GM12878 (cell line): Measurements from ENCODE around the gene MAPKAPK2. TPM values are rescaled to one million over a fixed set of nuclear protein-coding genes. Genes with fewer than 3 reads are reported as not detected.
A peak's percentile ranks its signal among the peaks of the same experiment; 100 is the strongest.

Experiments
- ATAC-seq: fragments of 200-7000 bp; cut with Tn5 transposase; 3 replicates; pipeline ENCODE4 v1.9.1; 2020; ENCODE audit warnings: mild to moderate bottlenecking, moderate library complexity
- BruUV-seq: library from RNA; stranded (reverse); fragments of 400-500 nt; replicated peaks from 2 replicates; lab custom pipeline; 2021; lab: Mats Ljungman, UMichigan
- CTCF ChIA-PET: fragments of 300-600 bp; sonication (Branson Sonifier 250); formaldehyde crosslinking; extraction: SDS; loops from one replicate; lab custom pipeline; 2021; ENCODE audit warnings: inconsistent platforms; lab: Yijun Ruan, JAX
- POLR2A ChIA-PET: fragments of 350-600 bp; formaldehyde crosslinking; extraction: SDS; loops from one replicate; lab custom pipeline; 2021; ENCODE audit warnings: inconsistent platforms; lab: Charles Lee
- RAD21 ChIA-PET: fragments of 300-600 bp; sonication (Branson Sonifier 250); formaldehyde crosslinking; loops from one replicate; lab custom pipeline; 2023; ENCODE audit warnings: antibody characterized with exemption; ENCODE audit not compliant: unreplicated experiment; lab: Charles Lee
- SMC1A ChIA-PET: fragments of 300-600 bp; sonication (Branson Sonifier 250); formaldehyde crosslinking; loops from one replicate; lab custom pipeline; 2023; ENCODE audit not compliant: unreplicated experiment, uncharacterized antibody; lab: Charles Lee
- DNase-seq: peaks from one replicate; pipeline ENCODE4 v3.0.0-alpha.2; 2011; ENCODE audit warnings: low read depth, low spot score
- FAIRE-seq: peaks from 3 replicates; lab custom pipeline; 2011; peaks lifted over from hg19 to GRCh38; lab: Jason Lieb, UNC
- H2AFZ ChIP-seq: 2 replicates; pipeline ENCODE4 v1.6.0; 2011; ENCODE audit warnings: low read depth, low read length, control low read depth; ENCODE audit not compliant: control insufficient read depth
- H3K27ac ChIP-seq: 2 replicates; pipeline ENCODE4 v1.5.1; 2011; ENCODE audit warnings: control low read depth; ENCODE audit not compliant: control insufficient read depth, insufficient read depth
- H3K27me3 ChIP-seq, 2 experiments: replicated peaks in 1 of 2; 2 replicates each; pipeline versions ENCODE4 v1.6.0 to v1.6.1; 2011; ENCODE audit warnings: low read length in 1 of 2; ENCODE audit not compliant: control insufficient read depth in 2 of 2, insufficient read depth in 2 of 2
- H3K36me3 ChIP-seq, 2 experiments: 2 replicates each; pipeline ENCODE4 v1.5.1; 2011; ENCODE audit warnings: low read length in 1 of 2; ENCODE audit not compliant: control insufficient read depth in 2 of 2, insufficient read depth in 2 of 2
- H3K4me1 ChIP-seq: 2 replicates; pipeline ENCODE4 v1.6.1; 2011; ENCODE audit warnings: mild to moderate bottlenecking, low read length, moderate library complexity, mixed read lengths; ENCODE audit not compliant: control insufficient read depth, insufficient read depth
- H3K4me2 ChIP-seq: 2 replicates; pipeline ENCODE4 v1.6.0; 2011; ENCODE audit warnings: control low read depth; ENCODE audit not compliant: control insufficient read depth, insufficient read depth
- H3K4me3 ChIP-seq: fragments of 200-600 bp; sonication (generic); 2 replicates; pipeline ENCODE4 v1.5.1; 2016
- H3K79me2 ChIP-seq: 2 replicates; pipeline ENCODE4 v1.6.0; 2011; ENCODE audit warnings: low read length; ENCODE audit not compliant: control insufficient read depth, insufficient read depth
- H3K9ac ChIP-seq: 2 replicates; pipeline ENCODE4 v1.8.0; 2011; ENCODE audit warnings: low read length, control low read depth, mixed read lengths; ENCODE audit not compliant: control insufficient read depth, insufficient read depth
- H3K9me3 ChIP-seq: replicated peaks from 3 replicates; pipeline ENCODE4 v1.5.1; 2011; ENCODE audit warnings: mild to moderate bottlenecking, low read length; ENCODE audit not compliant: control insufficient read depth, insufficient read depth
- H4K20me1 ChIP-seq: 2 replicates; pipeline ENCODE4 v1.6.0; 2011; ENCODE audit not compliant: control insufficient read depth, insufficient read depth
- ATF7 ChIP-seq: fragments of 450-650 bp; IDR thresholded peaks from 2 replicates; pipeline ENCODE4 v1.6.1; 2016; ENCODE audit warnings: low read depth, mild to moderate bottlenecking
- BACH1 ChIP-seq: fragments of 450-650 bp; IDR thresholded peaks from 2 replicates; pipeline ENCODE4 v1.6.1; 2017; ENCODE audit warnings: mild to moderate bottlenecking, borderline replicate concordance
- BMI1 ChIP-seq: fragments of 450-650 bp; IDR thresholded peaks from 2 replicates; pipeline ENCODE4 v1.6.1; 2016; ENCODE audit warnings: mild to moderate bottlenecking, moderate library complexity, borderline replicate concordance
- E2F4 ChIP-seq: IDR thresholded peaks from 2 replicates; pipeline ENCODE4 v1.6.1; 2012; ENCODE audit warnings: low read depth, low read length, improper control_type of control experiment
- FOXK2 ChIP-seq: fragments of 450-650 bp; IDR thresholded peaks from 2 replicates; pipeline ENCODE4 v1.6.1; 2017; ENCODE audit warnings: mild to moderate bottlenecking, moderate library complexity
- PML ChIP-seq: IDR thresholded peaks from 2 replicates; pipeline ENCODE4 v1.6.1; 2012; ENCODE audit warnings: low read length, inconsistent platforms
- RFX5 ChIP-seq: IDR thresholded peaks from 2 replicates; pipeline ENCODE4 v1.6.1; 2011; ENCODE audit warnings: low read depth, low read length, improper control_type of control experiment
- RUNX3 ChIP-seq: IDR thresholded peaks from 2 replicates; pipeline ENCODE4 v1.6.1; 2012; ENCODE audit warnings: low read length, inconsistent platforms
- SMAD5 ChIP-seq: IDR thresholded peaks from 2 replicates; pipeline ENCODE4 v1.6.1; 2016; ENCODE audit warnings: antibody characterized with exemption, low read depth
- TCF12 ChIP-seq: IDR thresholded peaks from 2 replicates; pipeline ENCODE4 v1.6.1; 2011; ENCODE audit warnings: low read depth, mild to moderate bottlenecking, low read length
- USF1 ChIP-seq: IDR thresholded peaks from 2 replicates; pipeline ENCODE4 v1.6.1; 2011; ENCODE audit warnings: borderline replicate concordance, low read depth, mild to moderate bottlenecking, moderate library complexity, mixed read lengths, low read length; ENCODE audit not compliant: insufficient read depth; ENCODE audit errors: extremely low read length
- YY1 ChIP-seq: IDR thresholded peaks from 2 replicates; pipeline ENCODE4 v1.6.1; 2011; ENCODE audit warnings: low read depth, mild to moderate bottlenecking, low read length
- ZZZ3 ChIP-seq: IDR thresholded peaks from 2 replicates; pipeline ENCODE4 v1.6.1; 2011; ENCODE audit warnings: low read depth; ENCODE audit not compliant: control insufficient read depth, insufficient read length
- WGBS: methylation state at CpG from one replicate; pipeline ENCODE4 v1.1.6; 2016; ENCODE audit warnings: low lambda C conversion rate; ENCODE audit not compliant: insufficient replicate concordance, insufficient coverage; ENCODE audit errors: missing lambda C conversion rate; 5-methylcytosine and 5-hydroxymethylcytosine counted together
- in situ Hi-C: fragments of 300-500 bp; cut with MboI; formaldehyde crosslinking; loops from 9 replicates; pipeline ENCODE4 v1.14.3; 2018; ENCODE audit warnings: mixed read lengths
- intact Hi-C: fragments of 100-400 bp; cut with micrococcal nuclease; formaldehyde crosslinking; loops from one replicate; pipeline ENCODE4 v1.14.2; 2022; ENCODE audit not compliant: unreplicated experiment
- polyA plus RNA-seq, 11 experiments: library from polyadenylated mRNA; depleted of rRNA in 4 of 11; unstranded in 6 of 11; stranded (reverse) in 5 of 11; fragments of >200 nt; fragmentation: Nextera tagmentation in 4 of 11; fragmentation: Illumina TruSeq in 1 of 11; extraction: Ambion mirVana in 4 of 11; extraction: Trizol in 1 of 11; gene quantifications; 1 replicate in 1 of 11; 2 replicates in 10 of 11; pipeline versions ENCODE4 v1.2.1 to v1.2.3, GENCODE V29; 2011 to 2016; ENCODE audit warnings: inconsistent platforms in 2 of 11, missing spikeins in 2 of 11, low read depth in 1 of 11
- total RNA-seq, 4 experiments: library from RNA; depleted of rRNA in 3 of 4; stranded (reverse); fragments of >200 nt in 3 of 4; fragmentation: Illumina TruSeq in 1 of 4; extraction: Trizol in 1 of 4; gene quantifications; 2 replicates each; pipeline versions ENCODE4 v1.2.1 to v1.2.3, GENCODE V29; 2013 to 2021

MAPKAPK2 gene
- total and polyA plus RNA-seq, 10 of the 15 experiments (the other 5 are each of a cell fraction or from before 2014, with no cell fraction given), result 0.72 to 92.2 (median 49.3) TPM

GRCh38 chr1:206660136-206660535 lies 24.6 kb upstream of the MAPKAPK2 start:
- Histone ChIP-seq H3K27ac (no peak overlapping the region), H3K4me3 (no peak overlapping the region), H3K9me3 (no peaks in the 10 kb centered on the region), H4K20me1 (no peaks in the 10 kb centered on the region), H3K4me1 (peaks cover 16% of the 10 kb centered on the region), H3K9ac (no peak overlapping the region), H3K4me2 (no peak overlapping the region; the same call in 1 of the 2 replicates), H3K36me3 (no peaks in the 10 kb centered on the region), H3K79me2 (no peaks in the 10 kb centered on the region), H2AFZ (no peak overlapping the region), H3K27me3 (no peaks in the 10 kb centered on the region)
- CTCF ChIA-PET, result interaction anchor here (1.1 to 28.3 kb wide), 14 partner anchors 11 to 322 kb away, joined by 3 to 1150 read pairs (median 14); partner anchors contain the start of genes DYRK3 and EIF2D
- SMC1A ChIA-PET, result interaction anchor here (1.0 to 14.7 kb wide), 12 partner anchors 8 to 322 kb away, joined by 3 to 301 read pairs (median 13); partner anchors contain the start of gene DYRK3
- no TSS peak for BruUV-seq
- DNase-seq (no peak), FAIRE-seq (no peak), ATAC-seq (no peak)
- POLR2A ChIA-PET, result interaction anchor here (1.0 to 3.1 kb wide), 4 partner anchors 17 to 52 kb away, joined by 3 to 10 read pairs (median 4); partner anchors contain the start of gene DYRK3
- 69% methylated on average over 4 of the region's 4 CpGs for WGBS
- peak; percentile 34; the same call in 1 of the 2 replicates for TF ChIP-seq RUNX3
- TF ChIP-seq BACH1, result no peak
- peak; percentile 50; the same call in 1 of the 2 replicates for TF ChIP-seq TCF12
- RAD21 ChIA-PET, result interaction anchor here (0.8 to 6.8 kb wide), 11 partner anchors 13 to 322 kb away, joined by 3 to 138 read pairs (median 4); partner anchors contain the start of gene DYRK3
- in situ Hi-C loops (no loop called here), intact Hi-C loops (loop anchor here (5.0 kb wide), 1 partner anchor 168 kb away; no protein-coding TSS in a partner anchor)

- ChIA-PET SMC1A (interaction anchor here (1.6 to 14.7 kb wide), 7 partner anchors 7 to 73 kb away, joined by 5 to 301 read pairs (median 70); partner anchors contain the start of gene DYRK3), POLR2A (interaction anchor here (3.1 to 3.3 kb wide), 2 partner anchors 11 to 26 kb away, joined by 10 to 12 read pairs; partner anchors contain the start of gene DYRK3), RAD21 (interaction anchor here (1.3 to 6.8 kb wide), 6 partner anchors 27 to 146 kb away, joined by 3 to 138 read pairs (median 9); partner anchors contain the start of gene DYRK3), CTCF (interaction anchor here (0.7 to 28.3 kb wide), 9 partner anchors 9 to 322 kb away, joined by 3 to 1150 read pairs (median 55); partner anchors contain the start of genes DYRK3 and EIF2D)
- H3K4me1 ChIP-seq, result peaks cover 16% of the 10 kb centered on the region
- H3K36me3 ChIP-seq, result no peaks in the 10 kb centered on the region
- no peak overlapping the region for H3K9ac ChIP-seq
- DNase-seq (no peak), ATAC-seq (no peak), FAIRE-seq (no peak)
- WGBS, result 70% methylated on average over 11 of the region's 11 CpGs
- H3K27ac ChIP-seq, result no peak overlapping the region
- H3K9me3 ChIP-seq, result no peaks in the 10 kb centered on the region
- no peaks in the 10 kb centered on the region for H4K20me1 ChIP-seq
- H3K4me2 ChIP-seq, result no peak overlapping the region
- H3K4me3 ChIP-seq, result no peak overlapping the region
- no TSS peak for BruUV-seq
- no peaks in the 10 kb centered on the region for H3K27me3 ChIP-seq
- in situ Hi-C loops, result no loop called here
- no peak overlapping the region for H2AFZ ChIP-seq
- intact Hi-C loops, result loop anchor here (5.0 kb wide), 1 partner anchor 169 kb away; no protein-coding TSS in a partner anchor
- H3K79me2 ChIP-seq, result no peaks in the 10 kb centered on the region
- no peak for TF ChIP-seq USF1
- TF ChIP-seq YY1, result no peak
- TF ChIP-seq SMAD5, result no peak
- no peak for TF ChIP-seq TCF12
- no peak for TF ChIP-seq BMI1
- TF ChIP-seq E2F4, result no peak
- no peak for TF ChIP-seq RFX5
- TF ChIP-seq ZZZ3, result no peak
- TF ChIP-seq PML, result no peak
- no peak for TF ChIP-seq FOXK2
- no peak for TF ChIP-seq ATF7
Observed at GRCh38 chr1:206661161-206661820, 23.4 kb upstream of the MAPKAPK2 start.
